ENCODE results near the gene KDM1A.

- TF ChIP-seq EZH2phosphoT487 (IDR thresholded peaks at IDR 0.05), result no peak
- TF ChIP-seq CTCF (IDR thresholded peaks at IDR 0.05), result no peak
Observed at GRCh38 chr1:23066075-23066474, 46.8 kb downstream of the KDM1A start.

Measured in neural progenitor cell (in vitro differentiated cells).